ENCODE measurements around the gene SSR2.
A peak's percentile ranks its signal among the peaks of the same experiment; 100 is the strongest.

Gene SSR2

DNA sequence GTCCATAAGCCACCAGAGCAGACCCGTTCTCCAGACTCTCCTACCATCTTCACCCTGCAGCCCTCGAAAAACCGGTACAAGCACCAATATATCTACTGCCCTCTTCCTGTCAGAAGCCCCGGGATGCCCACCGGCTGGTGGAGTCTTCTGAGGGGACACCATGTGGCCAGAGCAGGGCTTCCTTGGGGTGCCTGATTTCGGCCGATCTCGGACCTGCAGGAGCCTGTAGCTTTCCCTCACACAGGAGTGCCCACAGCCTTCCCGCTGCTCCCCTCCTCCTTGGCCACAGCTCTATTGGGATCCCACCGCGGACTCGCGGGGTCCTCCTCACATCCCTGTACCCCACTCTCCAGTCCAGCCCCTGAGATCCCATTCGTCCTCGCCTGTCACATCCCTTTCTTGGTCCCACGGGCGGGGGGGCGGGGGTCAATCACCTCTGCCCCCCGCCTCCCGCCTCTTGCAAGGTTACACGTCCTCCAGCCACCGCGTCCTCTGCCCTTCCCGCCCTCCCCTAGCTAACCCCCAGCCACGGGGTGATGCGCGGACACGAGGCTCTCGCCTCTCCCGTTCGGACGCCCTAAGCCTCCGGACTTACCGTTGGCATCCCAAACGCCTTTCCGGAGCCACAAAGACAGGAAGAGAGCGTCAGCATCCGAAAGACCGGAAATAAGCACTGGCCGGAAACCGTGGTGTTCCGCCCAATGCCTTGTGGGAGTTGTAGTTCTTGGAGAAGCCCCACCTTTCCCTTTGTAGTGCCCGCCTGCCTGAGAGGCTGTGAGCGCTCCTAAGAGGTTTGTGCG is at the start of gene SSR2:
Gene SSR2, minus strand, starts transcription at position 659 of the 800 bp plus-strand sequence. CDS start 784 bp downstream, outside the sequence.
- Mint-ChIP-seq H3K4me1 (ENCODE audit: low read depth) (peaks cover 27% of the 10 kb centered on the region), H3K9me3 (ENCODE audit: low read depth) (no peaks in the 10 kb centered on the region), H3K36me3 (peaks cover 8% of the 10 kb centered on the region), H3K27ac (peak within 1 kb of the TSS; percentile 95), H3K4me3 (peak within 1 kb of the TSS; percentile 94), H3K27me3 (no peaks in the 10 kb centered on the region)

DNA sequence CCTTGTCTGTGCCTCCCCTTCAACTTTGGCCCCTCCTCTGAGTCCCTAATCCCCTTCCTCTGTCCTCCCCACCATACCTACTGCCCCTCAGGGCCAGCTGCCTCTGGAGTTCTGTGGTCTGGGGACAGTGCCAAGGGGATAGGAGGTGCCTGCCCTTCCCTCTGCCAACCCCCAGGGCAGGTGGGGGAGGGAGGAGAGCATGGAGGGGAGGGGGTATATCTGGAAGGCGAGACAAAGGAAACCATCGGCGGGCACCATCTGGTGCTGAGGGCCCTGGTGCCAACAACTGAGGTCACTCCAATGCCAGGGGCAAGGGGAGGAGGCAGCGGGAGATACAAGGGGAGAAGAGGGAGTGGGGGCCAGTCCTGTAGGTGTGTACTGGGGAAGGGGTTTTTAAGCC is 49.8 kb upstream of the SSR2 start:
- H3K36me3 Mint-ChIP-seq = no peaks in the 10 kb centered on the region
- no peaks in the 10 kb centered on the region for H3K9me3 Mint-ChIP-seq (ENCODE audit: low read depth)
- H3K4me1 Mint-ChIP-seq (ENCODE audit: low read depth) = peaks cover 4% of the 10 kb centered on the region
- H3K27me3 Mint-ChIP-seq = no peaks in the 10 kb centered on the region
- H3K27ac Mint-ChIP-seq = no peak overlapping the region
- H3K4me3 Mint-ChIP-seq = no peak overlapping the region

GRCh38 chr1:156069490-156070455 is 49.0 kb upstream of the SSR2 start:
- no peaks in the 10 kb centered on the region for H3K36me3 Mint-ChIP-seq
- no peak overlapping the region for H3K4me3 Mint-ChIP-seq
- H3K27me3 Mint-ChIP-seq = no peaks in the 10 kb centered on the region
- no peaks in the 10 kb centered on the region for H3K9me3 Mint-ChIP-seq (ENCODE audit: low read depth)
- H3K27ac Mint-ChIP-seq = no peak overlapping the region
- peaks cover 7% of the 10 kb centered on the region for H3K4me1 Mint-ChIP-seq (ENCODE audit: low read depth)

DNA sequence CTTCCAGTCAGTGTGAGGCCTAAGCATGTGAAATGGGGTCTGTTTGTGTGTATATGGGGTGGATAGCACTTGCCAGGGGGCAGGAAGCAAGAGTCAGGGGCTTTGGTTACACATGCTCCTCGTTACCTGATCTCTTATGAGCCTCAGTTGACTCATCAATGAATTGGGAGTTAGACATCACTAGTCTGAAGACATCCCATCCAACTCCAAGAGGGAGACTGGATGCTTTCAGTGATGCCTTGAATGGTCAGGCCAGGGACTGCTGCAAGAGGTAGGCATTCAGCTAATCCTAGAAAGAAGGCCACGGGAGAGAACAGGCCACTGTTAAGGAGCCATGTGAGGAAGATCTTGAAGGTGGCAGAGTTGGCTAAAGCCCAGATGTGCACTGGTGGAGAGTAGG is 46.5 kb upstream of the SSR2 start:
- no peak overlapping the region for H3K27ac Mint-ChIP-seq

DNA sequence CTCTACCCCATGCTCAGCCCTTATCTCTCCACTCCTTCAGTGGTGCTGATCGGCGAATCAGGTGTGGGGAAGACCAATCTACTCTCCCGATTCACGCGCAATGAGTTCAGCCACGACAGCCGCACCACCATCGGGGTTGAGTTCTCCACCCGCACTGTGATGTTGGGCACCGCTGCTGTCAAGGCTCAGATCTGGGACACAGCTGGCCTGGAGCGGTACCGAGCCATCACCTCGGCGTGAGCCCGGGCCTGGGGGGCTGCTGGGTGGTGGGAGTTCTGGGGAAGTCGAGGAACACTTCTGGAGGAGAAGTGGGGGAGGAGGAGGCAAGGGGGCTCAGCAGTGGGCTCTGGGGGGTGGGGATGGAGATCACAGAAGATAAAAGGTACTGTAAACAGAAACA is 45.1 kb upstream of the SSR2 start:
- Mint-ChIP-seq H3K27me3 (no peaks in the 10 kb centered on the region), H3K9me3 (ENCODE audit: low read depth) (no peaks in the 10 kb centered on the region), H3K36me3 (no peaks in the 10 kb centered on the region), H3K4me1 (ENCODE audit: low read depth) (peaks cover 7% of the 10 kb centered on the region), H3K4me3 (no peak overlapping the region), H3K27ac (no peak overlapping the region)

More for the DNA sequence above, 46.5 kb upstream of the SSR2 start:
- Mint-ChIP-seq H3K36me3 (no peaks in the 10 kb centered on the region), H3K9me3 (ENCODE audit: low read depth) (no peaks in the 10 kb centered on the region), H3K4me3 (no peak overlapping the region), H3K4me1 (ENCODE audit: low read depth) (peaks cover 7% of the 10 kb centered on the region), H3K27me3 (no peaks in the 10 kb centered on the region)

GRCh38 chr1:156065212-156065611 is 44.5 kb upstream of the SSR2 start:
- Mint-ChIP-seq H3K4me3 (no peak overlapping the region), H3K9me3 (ENCODE audit: low read depth) (no peaks in the 10 kb centered on the region), H3K27me3 (no peaks in the 10 kb centered on the region), H3K36me3 (no peaks in the 10 kb centered on the region), H3K4me1 (ENCODE audit: low read depth) (peaks cover 7% of the 10 kb centered on the region), H3K27ac (no peak overlapping the region)

DNA sequence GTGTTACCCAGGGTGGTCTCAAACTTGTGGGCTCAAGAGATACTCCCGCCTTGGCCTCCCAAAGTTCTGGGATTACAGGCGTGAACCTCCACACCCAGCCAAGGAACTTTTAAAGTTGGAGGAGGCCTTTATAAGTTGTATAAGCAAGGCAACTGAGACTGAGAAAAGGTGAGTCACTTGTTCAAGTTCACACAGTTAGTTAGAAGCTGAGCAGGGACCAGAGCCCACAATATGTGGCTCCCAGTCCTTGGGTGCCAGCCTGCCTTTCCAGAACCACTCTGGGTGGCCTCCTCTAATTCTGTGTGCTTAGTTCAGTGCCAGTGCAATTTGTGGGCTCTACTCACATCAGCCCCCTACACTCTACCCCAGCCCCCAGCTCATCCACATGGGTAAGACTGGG is 43.9 kb upstream of the SSR2 start:
- Mint-ChIP-seq H3K4me1 (ENCODE audit: low read depth) (peaks cover 7% of the 10 kb centered on the region), H3K27ac (no peak overlapping the region), H3K9me3 (ENCODE audit: low read depth) (no peaks in the 10 kb centered on the region), H3K36me3 (no peaks in the 10 kb centered on the region), H3K27me3 (no peaks in the 10 kb centered on the region), H3K4me3 (no peak overlapping the region)

- no peaks in the 10 kb centered on the region for H3K27me3 Mint-ChIP-seq
- H3K27ac Mint-ChIP-seq = no peak overlapping the region
- peaks cover 7% of the 10 kb centered on the region for H3K4me1 Mint-ChIP-seq (ENCODE audit: low read depth)
- H3K36me3 Mint-ChIP-seq = no peaks in the 10 kb centered on the region
- no peaks in the 10 kb centered on the region for H3K9me3 Mint-ChIP-seq (ENCODE audit: low read depth)
- no peak overlapping the region for H3K4me3 Mint-ChIP-seq
Observed at GRCh38 chr1:156063997-156064285, 43.2 kb upstream of the SSR2 start.

DNA sequence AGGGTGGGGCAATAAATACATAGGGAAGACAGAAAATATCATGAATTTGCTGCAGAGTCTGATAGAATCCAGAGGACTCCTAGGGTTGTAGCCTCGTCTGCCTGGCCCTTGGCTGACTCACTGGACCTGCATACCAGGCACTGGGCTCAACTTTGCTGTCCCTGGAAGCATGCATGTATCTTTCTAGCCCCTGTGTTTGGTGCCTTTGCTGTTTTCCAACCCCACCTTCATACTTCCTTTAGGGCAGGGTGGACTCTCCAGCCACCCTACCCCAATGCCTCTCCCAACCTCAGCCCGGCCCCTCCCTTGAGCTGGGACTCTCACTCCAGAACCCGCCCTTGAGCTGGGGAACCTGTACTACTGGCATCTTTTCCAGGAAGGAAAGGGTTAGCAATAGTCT is 41.4 kb upstream of the SSR2 start:
- Mint-ChIP-seq H3K4me1 (ENCODE audit: low read depth) (peaks cover 7% of the 10 kb centered on the region), H3K4me3 (no peak overlapping the region), H3K36me3 (no peaks in the 10 kb centered on the region), H3K27me3 (no peaks in the 10 kb centered on the region), H3K27ac (no peak overlapping the region), H3K9me3 (ENCODE audit: low read depth) (no peaks in the 10 kb centered on the region)

DNA sequence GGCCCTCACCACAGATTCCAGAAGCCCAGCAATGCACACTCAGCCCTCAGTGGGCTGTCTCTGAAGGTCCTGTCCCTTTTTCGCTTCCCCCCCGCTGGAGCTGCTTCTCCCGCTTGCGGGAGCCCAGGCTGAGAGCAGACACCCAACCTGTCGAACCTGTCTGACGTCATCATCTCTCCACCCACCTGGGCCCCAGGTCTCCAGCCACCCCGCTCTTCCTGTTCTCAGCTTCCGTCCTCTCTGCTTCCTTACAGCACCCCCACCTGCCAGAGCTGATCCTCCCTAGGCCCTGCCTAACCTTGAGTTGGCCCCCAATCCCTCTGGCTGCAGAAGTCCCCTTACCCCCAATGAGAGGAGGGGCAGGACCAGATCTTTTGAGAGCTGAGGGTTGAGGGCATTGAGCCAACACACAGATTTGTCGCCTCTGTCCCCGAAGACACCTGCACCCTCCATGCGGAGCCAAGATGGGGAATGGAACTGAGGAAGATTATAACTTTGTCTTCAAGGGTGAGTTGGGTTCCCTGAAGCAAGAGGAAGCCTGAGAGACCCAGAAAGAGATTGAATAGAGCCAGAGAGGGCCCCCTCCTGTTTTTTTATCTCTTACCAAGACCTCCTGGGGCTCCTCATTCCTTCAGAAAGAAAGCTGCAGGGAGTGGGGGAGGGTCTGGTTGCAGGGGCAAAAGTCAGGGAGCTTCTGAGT is 40.3 kb upstream of the SSR2 start, which contains the start of gene RAB25:
Gene RAB25, plus strand, starts transcription at position 224 of the 700 bp plus-strand sequence. Its CDS starts 241 bp downstream, at position 465.
- Mint-ChIP-seq H3K27ac (no peak within 1 kb of the TSS), H3K9me3 (ENCODE audit: low read depth) (no peaks in the 10 kb centered on the region), H3K36me3 (no peaks in the 10 kb centered on the region), H3K4me3 (no peak within 1 kb of the TSS), H3K27me3 (no peaks in the 10 kb centered on the region), H3K4me1 (ENCODE audit: low read depth) (peaks cover 10% of the 10 kb centered on the region)

DNA sequence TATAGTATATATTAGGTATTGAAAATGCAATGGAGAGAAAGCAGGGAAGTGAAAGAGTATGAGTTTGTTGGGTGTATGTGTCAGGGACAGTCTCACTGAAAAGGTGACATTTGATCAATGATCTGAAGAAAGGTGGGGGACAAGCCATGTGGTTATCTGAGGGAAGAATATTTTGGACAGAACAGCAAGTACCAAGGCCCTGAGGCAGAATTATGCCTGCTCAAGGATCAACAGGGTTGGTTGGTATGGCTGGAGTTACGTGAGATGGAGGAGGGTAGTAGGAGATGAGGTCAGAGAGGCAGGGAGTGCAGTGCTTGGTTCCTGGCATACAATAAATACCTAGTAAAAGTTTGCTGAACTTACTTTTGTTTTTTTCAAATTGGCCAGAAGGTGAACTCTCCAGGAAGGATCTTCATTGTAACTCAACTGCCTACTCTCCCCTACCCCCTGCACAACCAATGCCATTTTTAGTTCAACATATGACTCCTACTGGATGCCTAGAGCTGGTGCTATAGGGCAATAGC is 35.6 kb upstream of the SSR2 start:
- Mint-ChIP-seq H3K27ac (no peak overlapping the region), H3K4me3 (peak overlapping the region; percentile 27), H3K27me3 (no peaks in the 10 kb centered on the region), H3K9me3 (ENCODE audit: low read depth) (no peaks in the 10 kb centered on the region), H3K4me1 (ENCODE audit: low read depth) (peaks cover 28% of the 10 kb centered on the region), H3K36me3 (no peaks in the 10 kb centered on the region)

GRCh38 chr1:156055281-156056048 is 34.7 kb upstream of the SSR2 start:
- Mint-ChIP-seq H3K36me3 (no peaks in the 10 kb centered on the region), H3K9me3 (ENCODE audit: low read depth) (no peaks in the 10 kb centered on the region), H3K27me3 (no peaks in the 10 kb centered on the region), H3K27ac (peak overlapping the region; percentile 46), H3K4me1 (ENCODE audit: low read depth) (peaks cover 30% of the 10 kb centered on the region), H3K4me3 (peak overlapping the region; percentile 93)

- peaks cover 30% of the 10 kb centered on the region for H3K4me1 Mint-ChIP-seq (ENCODE audit: low read depth)
- no peaks in the 10 kb centered on the region for H3K36me3 Mint-ChIP-seq
- H3K27me3 Mint-ChIP-seq = no peaks in the 10 kb centered on the region
- peak within 1 kb of the TSS; percentile 97 for H3K4me3 Mint-ChIP-seq
- peak within 1 kb of the TSS; percentile 98 for H3K27ac Mint-ChIP-seq
- H3K9me3 Mint-ChIP-seq (ENCODE audit: low read depth) = no peaks in the 10 kb centered on the region
Observed at GRCh38 chr1:156054500-156055280, 33.9 kb upstream of the SSR2 start, which contains the start of gene LAMTOR2. Gene LAMTOR2 (plus strand): TSS chr1:156054782. CDS start chr1:156054890, 108 bp downstream.

Data from activated naive CD8-positive, alpha-beta T cell (primary cell).